IPS-NIHi11 (cell line): ENCODE measurements around the gene TMEM95.

ENCODE experiments used
- DNase-seq: peaks from one replicate; pipeline ENCODE4 v3.0.0; 2012; ENCODE audit warnings: mixed read lengths, low spot score

TMEM95 gene

GRCh38 chr17:7355053-7355452 lies at the start of gene TMEM95:
Gene TMEM95 (plus strand): TSS chr17:7355156. CDS start chr17:7355205, 49 bp downstream.
- no peak for DNase-seq

DNA sequence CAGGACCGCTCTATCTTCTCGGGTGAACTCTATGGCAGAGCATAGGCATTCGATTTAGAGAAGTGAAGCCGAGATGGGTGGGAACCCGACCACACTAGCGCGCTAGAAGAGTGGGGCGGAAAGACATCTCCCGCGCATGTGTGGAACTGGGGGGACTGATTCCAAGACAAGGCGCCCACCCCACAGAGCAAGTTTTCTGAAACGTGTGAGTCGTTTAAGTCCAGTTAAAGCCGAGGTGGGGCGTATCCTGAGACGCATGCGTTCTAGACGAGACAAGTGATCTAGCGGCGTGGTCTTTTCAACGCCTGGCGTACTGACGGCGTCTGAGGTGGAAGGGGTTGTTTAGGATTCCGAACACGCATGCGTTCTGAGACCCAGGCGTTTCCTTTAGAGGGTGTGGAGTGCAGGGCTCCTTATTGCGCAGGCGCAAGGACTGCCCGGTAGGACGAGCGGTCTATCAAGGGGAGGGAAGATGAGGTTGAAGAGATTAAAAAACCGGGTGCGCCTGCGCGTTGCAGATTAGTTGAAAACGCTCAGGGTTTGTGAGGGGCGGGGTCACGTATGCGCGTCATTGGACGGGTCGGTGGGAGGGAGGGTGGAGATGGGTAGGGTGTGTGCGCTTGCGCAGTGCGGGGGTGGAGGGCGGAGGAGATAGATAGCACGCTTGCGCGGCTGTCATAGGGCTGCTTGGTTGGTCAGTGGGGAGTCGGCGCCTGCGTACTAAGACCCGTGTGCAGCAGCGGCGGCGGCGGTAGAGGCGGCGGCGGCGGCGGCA lies 47.9 kb upstream of the TMEM95 start, which contains the start of gene EIF5A:
EIF5A (plus strand) TSS at position 718 of the 775 bp plus-strand sequence. CDS start 2,008 bp downstream, outside the sequence.
- peak; percentile 93 for DNase-seq

- DNase-seq = peak; percentile 43
Observed at GRCh38 chr17:7307686-7308624, 47.0 kb upstream of the TMEM95 start.

DNA sequence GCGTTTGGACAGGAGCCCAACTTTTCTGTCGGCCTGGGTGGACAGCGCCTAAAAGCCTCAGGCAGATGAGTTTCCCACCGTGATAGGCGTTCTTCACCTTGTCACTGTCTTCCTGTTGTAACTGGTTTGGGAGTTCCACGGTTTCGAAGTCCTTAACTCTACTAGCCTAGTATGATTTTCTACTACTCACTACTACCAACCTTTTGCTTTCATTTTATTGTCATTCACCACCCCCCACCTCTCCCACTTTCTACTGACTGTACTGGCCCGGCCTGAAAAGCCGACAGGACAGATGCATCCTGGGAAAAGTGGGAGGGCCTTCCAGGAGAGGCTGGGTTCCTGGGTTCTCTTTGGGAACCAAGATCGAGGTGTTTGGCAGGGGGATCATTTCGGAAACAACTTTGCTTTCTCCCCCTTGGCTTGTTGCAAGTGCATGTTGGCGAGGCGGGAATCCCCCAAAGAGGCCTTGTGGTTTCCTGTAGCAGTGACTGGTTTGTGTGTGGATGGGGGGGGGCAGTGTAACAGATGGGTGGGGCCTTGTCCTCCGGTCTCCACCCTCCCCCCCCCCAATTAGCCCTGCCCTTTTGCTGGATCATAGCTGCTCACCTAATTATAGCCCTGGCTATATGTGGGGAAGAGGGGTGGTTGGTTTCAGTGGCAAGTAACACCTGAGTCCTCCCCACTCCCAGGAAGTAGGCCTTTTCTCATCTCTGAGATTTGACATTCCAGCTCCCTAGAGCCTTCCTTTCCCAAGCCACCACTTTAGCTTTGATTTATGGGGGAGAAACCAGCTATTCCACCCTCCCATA lies 46.1 kb upstream of the TMEM95 start:
- DNase-seq = peak; percentile 74

DNA sequence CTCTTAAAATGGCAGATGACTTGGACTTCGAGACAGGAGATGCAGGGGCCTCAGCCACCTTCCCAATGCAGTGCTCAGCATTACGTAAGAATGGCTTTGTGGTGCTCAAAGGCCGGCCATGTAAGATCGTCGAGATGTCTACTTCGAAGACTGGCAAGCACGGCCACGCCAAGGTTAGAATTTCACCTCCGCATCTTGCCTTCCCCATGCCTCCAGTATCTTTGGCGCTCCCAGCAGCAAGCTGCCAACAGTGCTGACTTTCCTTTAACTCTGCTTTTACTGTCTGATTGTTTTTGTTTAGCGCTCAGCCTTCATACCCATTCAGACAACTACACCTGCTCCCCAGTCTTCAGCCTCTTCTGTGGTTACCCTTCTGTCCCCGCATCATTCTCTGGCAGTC lies 45.3 kb upstream of the TMEM95 start:
- no peak for DNase-seq

GRCh38 chr17:7311110-7311705 lies 43.7 kb upstream of the TMEM95 start:
- DNase-seq = no peak

DNA sequence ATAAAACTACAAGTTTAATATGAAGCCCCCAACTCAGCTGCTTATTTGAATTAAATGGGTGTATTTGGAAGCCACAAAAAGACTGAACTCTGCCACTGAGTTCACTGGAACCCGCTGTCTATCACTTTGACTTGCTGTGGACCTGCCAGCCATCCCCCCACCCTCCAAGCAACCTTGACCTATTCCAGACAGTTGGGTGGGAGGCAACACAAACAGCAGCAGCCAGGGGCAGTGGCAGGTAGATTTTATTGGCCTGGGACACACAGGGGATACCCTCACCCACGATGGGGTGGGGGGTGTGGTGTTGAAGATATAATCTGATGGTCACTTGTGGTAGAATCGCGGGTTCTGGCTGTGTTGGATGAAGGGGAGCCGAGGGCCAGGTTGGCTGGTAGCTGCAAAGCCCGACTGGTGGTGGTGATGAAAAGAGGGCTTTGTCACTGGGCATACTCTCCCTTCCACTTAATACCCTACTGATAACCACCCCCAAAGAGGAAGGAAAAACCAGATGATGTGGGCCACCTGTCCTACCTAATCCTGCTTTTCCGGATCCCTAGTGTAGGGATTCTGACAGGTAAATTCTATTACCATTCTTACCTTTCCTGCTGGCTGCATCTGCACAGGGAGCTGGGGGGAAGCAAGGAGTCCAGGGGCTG lies 42.4 kb upstream of the TMEM95 start:
- DNase-seq = no peak

DNA sequence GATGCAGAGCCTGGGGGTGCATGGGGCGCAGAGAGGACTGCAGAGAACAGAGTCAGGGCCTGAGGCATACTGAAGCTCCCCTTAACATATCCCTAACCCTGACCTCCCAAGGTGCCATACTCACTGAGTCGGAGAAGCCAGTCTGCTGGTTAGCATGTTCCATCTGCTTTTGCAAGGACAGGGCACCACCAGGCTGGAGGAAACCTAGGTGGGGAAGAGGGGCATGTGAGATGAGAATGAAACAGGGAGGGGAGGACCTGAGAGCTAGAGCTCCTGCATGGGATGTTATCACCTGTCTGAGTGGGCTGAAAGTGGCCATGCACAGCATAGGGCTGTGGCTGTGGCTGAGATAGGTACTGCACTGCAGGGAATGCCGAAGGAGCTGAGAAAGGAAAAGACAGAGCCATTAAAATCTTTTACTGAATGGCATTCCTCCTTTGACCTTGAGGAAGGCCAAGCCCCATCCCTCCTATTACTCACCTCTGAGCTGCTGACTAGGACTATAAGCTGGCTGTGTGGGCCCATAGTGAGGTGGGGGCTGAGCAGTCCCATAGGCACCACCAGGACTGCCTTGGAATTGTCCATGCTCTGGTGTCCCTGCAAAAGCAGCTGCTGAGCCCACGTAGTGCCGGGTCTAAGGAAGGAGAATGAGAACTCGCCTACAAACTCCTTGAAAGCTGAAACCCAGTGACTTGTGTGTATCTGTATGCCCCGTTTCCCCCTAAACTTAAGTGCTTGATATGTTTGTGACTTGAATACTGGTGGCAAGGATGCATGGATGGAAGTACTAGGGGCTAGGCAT lies 41.7 kb upstream of the TMEM95 start:
- no peak for DNase-seq

DNA sequence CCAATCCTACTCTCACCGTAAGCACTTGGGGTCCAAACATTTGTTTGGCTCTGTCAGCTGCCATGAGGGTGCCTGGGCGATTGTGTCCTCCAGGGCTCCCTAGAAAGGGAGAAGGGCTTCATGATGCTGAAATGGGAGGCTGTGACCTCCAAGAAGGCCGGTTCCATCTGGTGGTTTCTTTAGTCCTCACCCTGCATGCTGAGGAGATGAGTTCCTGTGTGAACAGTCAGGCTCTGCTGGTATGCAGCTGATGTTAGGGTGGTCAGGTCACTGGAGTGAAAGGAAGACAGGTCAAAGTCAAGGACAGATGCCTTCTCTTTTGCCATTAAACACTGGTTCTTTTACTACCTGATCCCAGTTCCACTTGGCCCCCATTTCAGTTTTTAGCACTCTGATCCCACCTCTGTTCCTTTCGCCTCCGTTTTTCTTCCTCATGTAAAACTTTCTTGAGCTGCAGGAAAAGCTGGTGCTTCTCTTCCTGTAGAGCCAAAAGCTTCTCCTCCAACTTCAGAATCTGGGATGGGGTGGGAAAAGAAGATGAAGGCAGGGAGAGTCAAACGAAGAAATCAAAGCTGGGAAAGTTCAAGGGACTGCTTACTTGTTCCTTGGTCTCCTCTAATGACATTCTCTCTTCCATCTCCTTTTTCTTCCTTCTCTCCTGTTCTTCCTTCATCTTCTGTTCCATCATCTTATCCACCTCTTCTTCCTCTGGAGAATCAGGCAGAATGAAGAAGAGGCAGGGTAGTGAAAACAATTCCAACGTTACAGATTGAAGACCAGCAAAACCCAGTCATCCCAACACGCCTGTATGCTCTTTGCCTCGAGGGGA lies 40.9 kb upstream of the TMEM95 start:
- DNase-seq = no peak

DNA sequence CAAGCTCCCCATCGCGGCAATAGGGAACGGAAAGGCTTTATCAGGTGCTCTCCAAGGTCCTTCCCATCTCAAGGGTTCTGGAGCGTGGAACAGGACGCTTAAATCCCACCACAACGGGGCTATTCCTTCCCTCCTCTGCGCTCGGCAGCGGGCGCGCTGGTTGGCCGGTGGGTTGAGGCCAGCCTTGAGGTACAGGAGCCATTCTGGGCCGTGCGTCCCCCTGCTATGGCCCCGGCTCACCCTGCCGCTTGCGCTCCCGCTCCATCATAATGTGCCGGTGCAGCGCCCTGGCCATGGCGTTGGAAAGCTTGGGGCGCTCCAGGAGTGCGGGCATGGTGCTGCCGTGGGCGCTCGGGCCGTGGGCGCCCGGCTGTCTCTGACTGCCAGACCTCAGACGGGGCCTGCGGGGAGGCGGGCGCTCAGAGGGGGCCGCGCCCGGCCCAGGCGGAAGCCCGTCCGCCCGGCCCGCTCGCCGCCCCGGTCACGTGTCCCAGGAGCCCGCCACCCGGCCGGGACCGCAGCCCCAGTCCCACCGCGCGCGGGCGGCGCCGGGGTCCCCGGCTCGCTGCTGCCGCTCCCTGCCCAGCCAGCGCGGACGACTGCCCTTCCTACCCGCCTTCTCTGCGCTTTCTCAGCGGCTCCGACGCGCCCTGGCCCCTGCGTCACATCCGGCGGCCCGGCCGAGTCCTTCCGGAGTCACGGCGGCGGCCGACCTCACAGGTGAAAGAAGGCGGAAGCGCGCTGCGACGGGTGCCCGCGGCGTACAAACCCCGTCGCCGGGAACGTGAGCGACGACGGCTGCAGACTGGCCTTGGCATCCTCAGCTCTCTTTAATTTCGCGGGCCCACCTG lies 40.0 kb upstream of the TMEM95 start, which contains the start of gene GPS2:
GPS2 (minus strand) TSS at position 642 of the 851 bp plus-strand sequence; CDS start at position 334, 308 bp downstream.
- DNase-seq = peak; percentile 98

- peak; percentile 26 for DNase-seq
Observed at GRCh38 chr17:7315570-7316235, 39.3 kb upstream of the TMEM95 start.

GRCh38 chr17:7317161-7317803 lies 37.7 kb upstream of the TMEM95 start:
- DNase-seq = no peak

DNA sequence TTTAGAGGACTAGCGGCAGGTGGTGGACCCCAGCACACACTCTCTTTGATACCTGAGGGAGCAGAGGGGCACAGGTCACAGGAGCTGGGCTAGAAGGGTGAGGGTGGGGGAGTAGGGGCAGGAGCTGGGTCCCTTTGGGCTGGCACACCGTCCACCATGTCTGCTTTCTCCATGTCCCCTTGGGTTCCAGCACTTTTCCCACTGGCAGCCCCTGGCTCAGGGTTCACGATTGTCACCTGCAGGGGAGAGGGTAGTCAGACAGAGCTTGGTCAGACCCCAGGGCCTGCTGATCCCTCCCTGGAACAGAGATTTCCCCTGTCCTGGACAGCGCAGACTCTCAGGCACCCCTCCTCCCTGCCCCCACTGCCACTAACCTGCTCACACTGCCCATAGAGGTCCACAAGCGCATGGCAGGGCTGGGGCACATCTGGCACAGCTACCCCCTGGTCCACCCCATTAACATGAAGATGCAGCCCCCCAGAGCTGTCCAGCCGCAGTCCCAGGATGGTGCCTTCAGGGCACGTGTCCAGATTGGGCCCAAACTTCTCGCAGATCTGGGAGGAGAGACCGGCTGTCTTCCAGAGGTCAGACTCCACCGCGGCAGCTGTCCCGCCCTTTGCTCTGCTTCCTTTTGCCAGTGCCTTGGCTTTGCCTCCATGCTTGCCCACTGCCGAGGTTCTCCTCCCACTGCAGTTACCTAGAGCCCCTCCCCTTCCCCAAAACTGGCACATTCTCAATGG lies 36.7 kb upstream of the TMEM95 start:
- DNase-seq = no peak

DNA sequence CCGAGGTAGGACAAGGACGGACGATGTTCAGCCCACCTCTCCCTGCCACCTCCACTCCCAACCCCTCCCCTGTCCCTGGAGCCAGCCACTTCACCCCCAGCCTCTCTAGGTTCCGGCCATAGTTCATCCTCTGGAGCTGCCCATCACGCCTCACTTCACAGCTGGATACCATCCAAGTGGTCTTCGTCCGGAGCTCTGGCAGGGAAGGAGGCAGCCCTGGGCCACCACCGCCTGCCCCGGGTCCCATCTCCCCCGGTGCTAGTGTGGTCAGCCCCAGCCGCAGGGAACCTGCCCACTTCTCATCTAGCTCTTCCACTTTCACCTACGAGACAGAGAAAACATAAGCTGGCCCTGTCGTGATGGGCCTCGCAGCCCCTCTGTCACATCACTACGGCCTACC lies 33.5 kb upstream of the TMEM95 start:
- no peak for DNase-seq

- peak; percentile 47 for DNase-seq
Observed at GRCh38 chr17:7322520-7323194, 32.3 kb upstream of the TMEM95 start.
